Neural cell (in vitro differentiated cells): Measurements from ENCODE around the gene OR6K2. TPM values are rescaled to one million over a fixed set of nuclear protein-coding genes. Genes with fewer than 3 reads are reported as not detected.

Source experiments
- H2AFZ ChIP-seq: fragments of 200-600, 300-800 bp; sonication (generic), shearing (Covaris generic); 2 replicates; pipeline ENCODE4 v1.6.0; 2014; ENCODE audit warnings: low read depth, mild to moderate bottlenecking, antibody characterized with exemption, low read length, moderate library complexity
- H3F3A ChIP-seq: fragments of 200-600 bp; shearing (Covaris generic); 2 replicates; pipeline ENCODE4 v1.6.1; 2016; ENCODE audit warnings: mild to moderate bottlenecking, moderate library complexity, mixed read lengths, antibody characterized with exemption, low read length; ENCODE audit not compliant: insufficient read depth, poor library complexity, severe bottlenecking
- H3K27ac ChIP-seq: fragments of 200-600, 300-800 bp; sonication (generic), shearing (Covaris generic); 2 replicates; pipeline ENCODE4 v1.5.1; 2014; ENCODE audit warnings: mild to moderate bottlenecking, low read length, moderate library complexity
- H3K27me3 ChIP-seq: fragments of 300-800, 200-600 bp; sonication (generic), shearing (Covaris generic); 2 replicates; pipeline ENCODE4 v1.6.0; 2014; ENCODE audit warnings: mild to moderate bottlenecking, low read depth, low read length, moderate library complexity; ENCODE audit not compliant: insufficient read depth
- H3K36me3 ChIP-seq: fragments of 300-800, 200-600 bp; sonication (generic), shearing (Covaris generic); 2 replicates; pipeline ENCODE4 v1.5.1; 2014; ENCODE audit warnings: mild to moderate bottlenecking, antibody characterized with exemption, low read length, moderate library complexity; ENCODE audit not compliant: insufficient read depth
- H3K4me2 ChIP-seq: fragments of 300-800, 200-600 bp; sonication (generic), shearing (Covaris generic); 2 replicates; pipeline ENCODE4 v1.6.0; 2014; ENCODE audit warnings: mild to moderate bottlenecking, low read length
- H3K4me3 ChIP-seq: fragments of 300-800, 200-600 bp; sonication (generic), shearing (Covaris generic); 2 replicates; pipeline ENCODE4 v1.5.1; 2014; ENCODE audit warnings: mild to moderate bottlenecking, low read length, moderate library complexity
- H3K79me2 ChIP-seq: fragments of 200-600 bp; shearing (Covaris generic); replicated peaks from 2 replicates; pipeline ENCODE4 v1.6.0; 2014; ENCODE audit warnings: mild to moderate bottlenecking, low read length, moderate library complexity; ENCODE audit not compliant: insufficient read depth
- H3K9ac ChIP-seq: fragments of 300-800, 200-600 bp; sonication (generic), shearing (Covaris generic); 2 replicates; pipeline ENCODE4 v1.6.1; 2016; ENCODE audit warnings: mild to moderate bottlenecking, low read length, mixed read lengths
- H3K9me2 ChIP-seq: fragments of 200-600 bp; shearing (Covaris generic); 2 replicates; pipeline ENCODE4 v1.6.1; 2016; ENCODE audit warnings: mild to moderate bottlenecking, low read length, mixed read lengths; ENCODE audit not compliant: insufficient read depth
- H3K9me3 ChIP-seq: fragments of 200-600, 300-800 bp; sonication (generic), shearing (Covaris generic); 2 replicates; pipeline ENCODE4 v1.6.1; 2016; ENCODE audit warnings: mild to moderate bottlenecking, mixed run types, low read length, moderate library complexity, mixed read lengths
- H4K20me1 ChIP-seq: fragments of 200-600 bp; shearing (Covaris generic); 2 replicates; pipeline ENCODE4 v1.6.1; 2016; ENCODE audit warnings: mild to moderate bottlenecking, mixed run types; ENCODE audit not compliant: insufficient read depth
- EP300 ChIP-seq: fragments of 450-650 bp; conservative IDR thresholded peaks from 2 replicates; pipeline ENCODE4 v1.6.1; 2014; ENCODE audit warnings: antibody characterized with exemption, mild to moderate bottlenecking, moderate library complexity; ENCODE audit not compliant: poor library complexity, severe bottlenecking
- EZH2 ChIP-seq: fragments of 200-600, 300-800 bp; shearing (Covaris generic), sonication (generic); IDR thresholded peaks from 2 replicates; pipeline ENCODE4 v1.6.1; 2014; ENCODE audit warnings: antibody characterized with exemption, low read length, borderline replicate concordance, mild to moderate bottlenecking; ENCODE audit not compliant: insufficient read depth, poor library complexity, severe bottlenecking
- MXI1 ChIP-seq: fragments of 450-650 bp; conservative IDR thresholded peaks from 2 replicates; pipeline ENCODE4 v1.6.1; 2014; ENCODE audit warnings: antibody characterized with exemption, mild to moderate bottlenecking; ENCODE audit not compliant: poor library complexity, severe bottlenecking
- POLR2AphosphoS5 ChIP-seq: IDR thresholded peaks from 2 replicates; pipeline ENCODE4 v1.6.1; 2012
- RAD21 ChIP-seq: fragments of 450-650 bp; conservative IDR thresholded peaks from 2 replicates; pipeline ENCODE4 v1.6.1; 2014; ENCODE audit warnings: antibody characterized with exemption, mild to moderate bottlenecking, moderate library complexity
- REST ChIP-seq: IDR thresholded peaks from 2 replicates; pipeline ENCODE4 v1.6.1; 2012; ENCODE audit warnings: borderline replicate concordance
- SMC3 ChIP-seq: fragments of 450-650 bp; conservative IDR thresholded peaks from 2 replicates; pipeline ENCODE4 v1.6.1; 2014; ENCODE audit warnings: antibody characterized with exemption, mild to moderate bottlenecking, moderate library complexity; ENCODE audit not compliant: poor library complexity
- TAF1 ChIP-seq: IDR thresholded peaks from 2 replicates; pipeline ENCODE4 v1.6.1; 2012; ENCODE audit warnings: low read depth
- polyA plus RNA-seq: library from polyadenylated mRNA; depleted of rRNA; stranded (reverse); fragments of >200 nt; gene quantifications from 2 replicates; pipeline ENCODE4 v1.2.3, GENCODE V29; 2014
- TF ChIP-seq, protein P1 (sequence below): fragments of 450-650 bp; IDR thresholded peaks from 2 replicates; pipeline ENCODE4 v1.5.1; 2014; ENCODE audit warnings: antibody characterized with exemption, mild to moderate bottlenecking, moderate library complexity; ENCODE audit not compliant: poor library complexity, severe bottlenecking

OR6K2 gene
- polyA plus RNA-seq, 1 donor from 2014 or later = not detected

DNA sequence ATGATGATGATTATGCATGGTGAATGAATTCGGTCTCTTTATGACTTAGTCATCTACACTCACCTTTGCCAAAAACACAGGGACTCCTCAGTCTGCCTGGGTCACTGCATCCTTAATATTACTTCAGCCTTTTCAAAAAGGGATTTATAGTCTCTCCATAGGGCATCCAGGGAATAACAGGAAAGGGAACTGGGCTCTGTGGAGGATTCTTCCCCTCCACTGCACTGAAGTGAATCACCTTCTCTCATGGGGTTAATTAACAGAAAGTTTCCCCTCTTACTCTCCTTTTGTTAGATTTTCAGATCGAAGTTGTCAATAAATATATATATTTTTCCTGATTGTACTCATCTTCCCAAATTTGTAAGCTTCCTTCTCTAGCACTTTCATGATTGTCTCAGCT, 20.2 kb upstream of the OR6K2 start, which contains the start of gene OR6K3:
TSS of gene OR6K3 (minus strand) at position 101 of the 400 bp plus-strand sequence. CDS start 2,605 bp downstream, outside the sequence.
- no peak for TF ChIP-seq MXI1
- no peak for TF ChIP-seq RAD21
- TF ChIP-seq POLR2AphosphoS5 = no peak
- no peak for TF ChIP-seq EZH2
- no peak for TF ChIP-seq EP300
- no peak for TF ChIP-seq SMC3
- no peak for TF ChIP-seq TAF1
- TF ChIP-seq REST = no peak
- TF ChIP-seq, protein P1, sequence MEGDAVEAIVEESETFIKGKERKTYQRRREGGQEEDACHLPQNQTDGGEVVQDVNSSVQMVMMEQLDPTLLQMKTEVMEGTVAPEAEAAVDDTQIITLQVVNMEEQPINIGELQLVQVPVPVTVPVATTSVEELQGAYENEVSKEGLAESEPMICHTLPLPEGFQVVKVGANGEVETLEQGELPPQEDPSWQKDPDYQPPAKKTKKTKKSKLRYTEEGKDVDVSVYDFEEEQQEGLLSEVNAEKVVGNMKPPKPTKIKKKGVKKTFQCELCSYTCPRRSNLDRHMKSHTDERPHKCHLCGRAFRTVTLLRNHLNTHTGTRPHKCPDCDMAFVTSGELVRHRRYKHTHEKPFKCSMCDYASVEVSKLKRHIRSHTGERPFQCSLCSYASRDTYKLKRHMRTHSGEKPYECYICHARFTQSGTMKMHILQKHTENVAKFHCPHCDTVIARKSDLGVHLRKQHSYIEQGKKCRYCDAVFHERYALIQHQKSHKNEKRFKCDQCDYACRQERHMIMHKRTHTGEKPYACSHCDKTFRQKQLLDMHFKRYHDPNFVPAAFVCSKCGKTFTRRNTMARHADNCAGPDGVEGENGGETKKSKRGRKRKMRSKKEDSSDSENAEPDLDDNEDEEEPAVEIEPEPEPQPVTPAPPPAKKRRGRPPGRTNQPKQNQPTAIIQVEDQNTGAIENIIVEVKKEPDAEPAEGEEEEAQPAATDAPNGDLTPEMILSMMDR = no peak
- no peak within 1 kb of the TSS for H2AFZ ChIP-seq
- no peaks in the 10 kb centered on the region for H3K79me2 ChIP-seq
- no peaks in the 10 kb centered on the region for H3K9me3 ChIP-seq
- no peak within 1 kb of the TSS for H3K27ac ChIP-seq
- no peaks in the 10 kb centered on the region for H3F3A ChIP-seq
- no peak within 1 kb of the TSS for H3K4me3 ChIP-seq
- no peak within 1 kb of the TSS for H3K9ac ChIP-seq
- H4K20me1 ChIP-seq = no peaks in the 10 kb centered on the region
- no peaks in the 10 kb centered on the region for H3K36me3 ChIP-seq
- H3K4me2 ChIP-seq = no peak within 1 kb of the TSS
- H3K9me2 ChIP-seq = no peaks in the 10 kb centered on the region
- H3K27me3 ChIP-seq = no peaks in the 10 kb centered on the region

- no peak overlapping the region for H2AFZ ChIP-seq
- no peak for TF ChIP-seq RAD21
- no peak for TF ChIP-seq REST
- no peak for TF ChIP-seq TAF1
- TF ChIP-seq EP300 = no peak
- TF ChIP-seq, protein P1 = no peak
- no peak for TF ChIP-seq POLR2AphosphoS5
- TF ChIP-seq MXI1 = no peak
- H3K9me2 ChIP-seq = no peaks in the 10 kb centered on the region
- no peaks in the 10 kb centered on the region for H3K36me3 ChIP-seq
- no peaks in the 10 kb centered on the region for H3K79me2 ChIP-seq
- H3K4me3 ChIP-seq = no peak overlapping the region
- no peaks in the 10 kb centered on the region for H3F3A ChIP-seq
- H3K27ac ChIP-seq = no peak overlapping the region
- no peak overlapping the region for H3K4me2 ChIP-seq
- no peaks in the 10 kb centered on the region for H3K9me3 ChIP-seq
- no peak overlapping the region for H3K9ac ChIP-seq
- no peaks in the 10 kb centered on the region for H4K20me1 ChIP-seq
- no peaks in the 10 kb centered on the region for H3K27me3 ChIP-seq
Observed at GRCh38 chr1:158719664-158720063, 19.2 kb upstream of the OR6K2 start.
